AG10803 (cell line): ENCODE measurements around the gene MPZ.
A peak's percentile ranks its signal among the peaks of the same experiment; 100 is the strongest.

ENCODE experiments used
- DNase-seq: peaks from one replicate; pipeline ENCODE4 v3.0.0; 2010; ENCODE audit warnings: low read depth
- H3K4me3 ChIP-seq: 2 replicates; pipeline ENCODE4 v1.5.1; 2011; ENCODE audit warnings: mild to moderate bottlenecking, low read length, control low read depth
- TF ChIP-seq, protein P1 (sequence below): conservative IDR thresholded peaks from 2 replicates; pipeline ENCODE4 v1.5.1; 2011; ENCODE audit warnings: mild to moderate bottlenecking, low read length, control low read depth, inconsistent platforms

Gene MPZ

GRCh38 chr1:161282991-161283390 lies 26.8 kb downstream of the MPZ start:
- no peak overlapping the region for H3K4me3 ChIP-seq
- no peak for DNase-seq
- TF ChIP-seq, protein P1, sequence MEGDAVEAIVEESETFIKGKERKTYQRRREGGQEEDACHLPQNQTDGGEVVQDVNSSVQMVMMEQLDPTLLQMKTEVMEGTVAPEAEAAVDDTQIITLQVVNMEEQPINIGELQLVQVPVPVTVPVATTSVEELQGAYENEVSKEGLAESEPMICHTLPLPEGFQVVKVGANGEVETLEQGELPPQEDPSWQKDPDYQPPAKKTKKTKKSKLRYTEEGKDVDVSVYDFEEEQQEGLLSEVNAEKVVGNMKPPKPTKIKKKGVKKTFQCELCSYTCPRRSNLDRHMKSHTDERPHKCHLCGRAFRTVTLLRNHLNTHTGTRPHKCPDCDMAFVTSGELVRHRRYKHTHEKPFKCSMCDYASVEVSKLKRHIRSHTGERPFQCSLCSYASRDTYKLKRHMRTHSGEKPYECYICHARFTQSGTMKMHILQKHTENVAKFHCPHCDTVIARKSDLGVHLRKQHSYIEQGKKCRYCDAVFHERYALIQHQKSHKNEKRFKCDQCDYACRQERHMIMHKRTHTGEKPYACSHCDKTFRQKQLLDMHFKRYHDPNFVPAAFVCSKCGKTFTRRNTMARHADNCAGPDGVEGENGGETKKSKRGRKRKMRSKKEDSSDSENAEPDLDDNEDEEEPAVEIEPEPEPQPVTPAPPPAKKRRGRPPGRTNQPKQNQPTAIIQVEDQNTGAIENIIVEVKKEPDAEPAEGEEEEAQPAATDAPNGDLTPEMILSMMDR: no peak

DNA sequence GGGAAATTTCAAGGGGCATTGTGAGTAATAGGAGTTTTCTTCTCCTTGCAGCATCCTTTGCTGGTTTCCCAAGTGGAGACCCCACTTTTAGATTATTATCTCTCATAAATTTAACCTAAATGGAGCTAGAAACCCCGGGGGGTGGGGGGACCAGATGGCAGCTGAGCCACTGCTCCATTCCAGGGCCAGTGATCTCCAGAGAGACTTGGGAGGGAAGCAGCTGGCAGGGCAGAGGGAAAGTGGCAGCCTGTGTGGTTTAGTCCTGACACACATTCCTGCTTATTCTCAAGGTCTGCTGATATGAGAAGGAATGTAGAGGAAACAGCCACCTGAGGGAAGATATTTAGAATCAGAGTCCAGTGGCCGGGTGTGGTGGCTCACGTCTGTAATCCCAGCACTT lies 34.9 kb downstream of the MPZ start:
- no peak overlapping the region for H3K4me3 ChIP-seq
- no peak for DNase-seq
- TF ChIP-seq, protein P1: no peak

DNA sequence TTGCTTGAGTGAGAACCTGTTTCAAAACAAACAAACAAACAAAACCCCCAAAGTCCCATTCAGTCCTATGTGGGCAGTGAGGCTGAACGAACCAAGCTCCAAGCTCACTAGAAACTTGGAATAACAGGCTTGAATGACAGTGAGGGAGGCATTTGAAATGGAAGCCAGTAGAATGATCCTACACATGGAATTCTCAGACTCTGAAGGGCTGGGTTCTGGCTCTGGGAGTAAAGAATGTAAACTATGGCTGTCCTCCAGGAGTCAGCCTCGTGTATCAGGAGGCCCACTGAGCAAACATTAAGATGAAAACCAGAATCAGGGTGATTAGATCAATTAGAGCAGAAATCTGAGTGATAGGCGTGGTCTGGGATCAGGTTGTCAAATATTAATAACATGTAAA lies 36.4 kb downstream of the MPZ start:
- no peak overlapping the region for H3K4me3 ChIP-seq
- peak; percentile 10 for DNase-seq
- TF ChIP-seq, protein P1: no peak

- DNase-seq: no peak
- TF ChIP-seq, protein P1: no peak
- no peak overlapping the region for H3K4me3 ChIP-seq
Observed at GRCh38 chr1:161267321-161267720, 42.4 kb downstream of the MPZ start.

GRCh38 chr1:161266836-161267235 lies 42.9 kb downstream of the MPZ start:
- TF ChIP-seq, protein P1: no peak
- no peak for DNase-seq
- no peak overlapping the region for H3K4me3 ChIP-seq

- no peak overlapping the region for H3K4me3 ChIP-seq
- TF ChIP-seq, protein P1: no peak
- peak; percentile 10 for DNase-seq
Observed at GRCh38 chr1:161266202-161266601, 43.6 kb downstream of the MPZ start.

DNA sequence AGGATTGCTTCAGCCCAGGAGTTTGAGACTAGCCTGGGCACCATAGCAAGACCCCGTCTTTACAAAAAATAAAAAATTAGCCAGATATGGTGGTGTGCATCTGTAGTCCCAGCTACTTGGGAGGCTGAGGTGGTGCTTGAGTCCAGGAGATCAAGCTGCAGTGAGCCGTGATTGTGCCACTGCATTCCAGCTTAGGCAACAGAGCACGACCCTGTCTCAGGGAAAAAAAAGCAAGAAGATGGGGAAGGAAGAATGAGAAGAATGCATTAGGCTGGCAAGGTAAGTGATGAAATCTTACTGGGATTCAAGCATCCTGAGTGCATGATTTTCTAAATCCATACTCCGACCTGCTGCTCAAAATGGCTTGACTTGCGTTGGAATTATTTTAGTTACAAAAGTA lies 44.5 kb downstream of the MPZ start:
- no peak for DNase-seq
- TF ChIP-seq, protein P1: no peak

More for the DNA sequence above, 44.5 kb downstream of the MPZ start:
- H3K4me3 ChIP-seq: no peak overlapping the region
